GM21367 (cell line): Measurements from ENCODE around the gene PET100.
A peak's percentile ranks its signal among the peaks of the same experiment; 100 is the strongest.

Experiments used
- ATAC-seq: cut with Tn5 transposase; IDR thresholded peaks from one replicate; pipeline ENCODE4 v1.9.1; 2021; ENCODE audit not compliant: unreplicated experiment

Gene PET100

GRCh38 chr19:7629347-7630054 lies at the start of gene PET100, which contains the start of gene XAB2:
Gene PET100, plus strand, starts transcription at chr19:7629793. Its CDS starts 41 bp downstream, at chr19:7629834.
Gene XAB2, minus strand, starts transcription at chr19:7629545. Its CDS starts 18 bp downstream, at chr19:7629527.
- peak; percentile 72 for ATAC-seq

GRCh38 chr19:7582446-7582845 lies 47.1 kb upstream of the PET100 start:
- no peak for ATAC-seq

GRCh38 chr19:7589822-7590221 lies 39.8 kb upstream of the PET100 start:
- no peak for ATAC-seq

- ATAC-seq: no peak
These were observed 39.3 kb upstream of the PET100 start for GRCh38 chr19:7590256-7590655.

- no peak for ATAC-seq
These were observed 34.0 kb upstream of the PET100 start, which contains the start of gene CAMSAP3 for GRCh38 chr19:7595466-7596133. Gene CAMSAP3, plus strand, starts transcription at chr19:7595863. Its CDS starts 140 bp downstream, at chr19:7596003.

- no peak for ATAC-seq
These were observed 33.2 kb upstream of the PET100 start for GRCh38 chr19:7596211-7596937.

GRCh38 chr19:7597689-7598088 lies 31.9 kb upstream of the PET100 start:
- no peak for ATAC-seq

GRCh38 chr19:7598180-7598579 lies 31.4 kb upstream of the PET100 start:
- no peak for ATAC-seq

- ATAC-seq: no peak
These were observed 28.9 kb upstream of the PET100 start for GRCh38 chr19:7600721-7601120.

- no peak for ATAC-seq
These were observed 27.2 kb upstream of the PET100 start for GRCh38 chr19:7602240-7602934.

- no peak for ATAC-seq
These were observed 26.6 kb upstream of the PET100 start for GRCh38 chr19:7602935-7603497.

- ATAC-seq: no peak
These were observed 25.7 kb upstream of the PET100 start for GRCh38 chr19:7603919-7604318.

- ATAC-seq: no peak
These were observed 23.9 kb upstream of the PET100 start for GRCh38 chr19:7605490-7606222.

GRCh38 chr19:7606289-7606688 lies 23.3 kb upstream of the PET100 start:
- ATAC-seq: no peak

GRCh38 chr19:7607212-7607873 lies 22.2 kb upstream of the PET100 start:
- no peak for ATAC-seq

GRCh38 chr19:7607874-7608560 lies 21.6 kb upstream of the PET100 start:
- ATAC-seq: no peak

GRCh38 chr19:7610491-7611240 lies 18.9 kb upstream of the PET100 start:
- no peak for ATAC-seq

- ATAC-seq: no peak
These were observed 17.9 kb upstream of the PET100 start for GRCh38 chr19:7611541-7612279.
